Uterus (tissue), 2 donors: Measurements from ENCODE around the gene POLK.

Experiments used
- POLR2A ChIP-seq, 2 donors: fragments of 450-650 bp; IDR thresholded peaks; one replicate each; pipeline ENCODE4 v1.6.1; 2016; ENCODE audit warnings: antibody characterized with exemption in 2 of 2, mild to moderate bottlenecking in 1 of 2, moderate library complexity in 1 of 2
- TF ChIP-seq, protein P1 (sequence below), 4 experiments: fragments of 200-600 bp in 2 of 4; fragments of 450-650 bp in 2 of 4; sonication (generic) in 2 of 4; IDR thresholded peaks; one replicate each; pipeline ENCODE4 v1.5.1; 2016 to 2019; ENCODE audit warnings: antibody characterized with exemption in 4 of 4, mild to moderate bottlenecking in 2 of 4, moderate library complexity in 1 of 4

DNA sequence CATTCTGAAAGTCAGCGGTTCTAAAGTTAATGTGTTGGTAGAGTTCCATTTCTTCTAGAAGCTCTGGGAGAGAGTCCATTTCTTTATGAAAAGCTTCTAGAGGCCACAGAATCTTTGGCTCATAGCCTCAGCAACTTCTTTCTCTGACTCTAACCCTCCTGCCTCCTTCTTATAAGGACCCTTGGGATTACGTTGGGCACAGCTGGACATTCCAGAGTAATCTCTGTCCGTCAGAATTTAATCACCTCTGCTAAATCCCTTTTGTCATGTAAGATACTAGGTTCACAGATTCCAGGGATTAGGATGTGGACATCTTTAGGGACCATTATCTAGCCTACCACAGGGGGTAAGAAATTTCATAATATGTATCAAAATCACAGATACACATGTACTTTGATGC lies 77.0 kb downstream of the POLK start:
- TF ChIP-seq, protein P1, sequence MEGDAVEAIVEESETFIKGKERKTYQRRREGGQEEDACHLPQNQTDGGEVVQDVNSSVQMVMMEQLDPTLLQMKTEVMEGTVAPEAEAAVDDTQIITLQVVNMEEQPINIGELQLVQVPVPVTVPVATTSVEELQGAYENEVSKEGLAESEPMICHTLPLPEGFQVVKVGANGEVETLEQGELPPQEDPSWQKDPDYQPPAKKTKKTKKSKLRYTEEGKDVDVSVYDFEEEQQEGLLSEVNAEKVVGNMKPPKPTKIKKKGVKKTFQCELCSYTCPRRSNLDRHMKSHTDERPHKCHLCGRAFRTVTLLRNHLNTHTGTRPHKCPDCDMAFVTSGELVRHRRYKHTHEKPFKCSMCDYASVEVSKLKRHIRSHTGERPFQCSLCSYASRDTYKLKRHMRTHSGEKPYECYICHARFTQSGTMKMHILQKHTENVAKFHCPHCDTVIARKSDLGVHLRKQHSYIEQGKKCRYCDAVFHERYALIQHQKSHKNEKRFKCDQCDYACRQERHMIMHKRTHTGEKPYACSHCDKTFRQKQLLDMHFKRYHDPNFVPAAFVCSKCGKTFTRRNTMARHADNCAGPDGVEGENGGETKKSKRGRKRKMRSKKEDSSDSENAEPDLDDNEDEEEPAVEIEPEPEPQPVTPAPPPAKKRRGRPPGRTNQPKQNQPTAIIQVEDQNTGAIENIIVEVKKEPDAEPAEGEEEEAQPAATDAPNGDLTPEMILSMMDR (IDR thresholded peaks at IDR 0.05) = no peak
- TF ChIP-seq POLR2A (IDR thresholded peaks at IDR 0.05) = no peak
